ENCODE results near the gene OR56B1. TPM values are rescaled to one million over a fixed set of nuclear protein-coding genes. Genes with fewer than 3 reads are reported as not detected.
"Not testable (repeated sequence)": the region's sequence is repeated elsewhere in the genome, so short reads cannot be mapped to it uniquely, and the experiment has no call there.

The OR56B1 gene, protein sequence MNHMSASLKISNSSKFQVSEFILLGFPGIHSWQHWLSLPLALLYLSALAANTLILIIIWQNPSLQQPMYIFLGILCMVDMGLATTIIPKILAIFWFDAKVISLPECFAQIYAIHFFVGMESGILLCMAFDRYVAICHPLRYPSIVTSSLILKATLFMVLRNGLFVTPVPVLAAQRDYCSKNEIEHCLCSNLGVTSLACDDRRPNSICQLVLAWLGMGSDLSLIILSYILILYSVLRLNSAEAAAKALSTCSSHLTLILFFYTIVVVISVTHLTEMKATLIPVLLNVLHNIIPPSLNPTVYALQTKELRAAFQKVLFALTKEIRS
- polyA plus RNA-seq: not detected

DNA sequence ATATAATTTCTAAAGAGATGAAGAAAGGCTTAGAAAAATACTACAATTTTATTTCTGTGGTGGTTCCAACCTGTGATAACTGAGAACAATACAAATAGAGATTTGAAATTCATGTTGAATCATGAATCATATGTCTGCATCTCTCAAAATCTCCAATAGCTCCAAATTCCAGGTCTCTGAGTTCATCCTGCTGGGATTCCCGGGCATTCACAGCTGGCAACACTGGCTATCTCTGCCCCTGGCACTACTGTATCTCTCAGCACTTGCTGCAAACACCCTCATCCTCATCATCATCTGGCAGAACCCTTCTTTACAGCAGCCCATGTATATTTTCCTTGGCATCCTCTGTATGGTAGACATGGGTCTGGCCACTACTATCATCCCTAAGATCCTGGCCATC lies at the start of gene OR56B1:
OR56B1 (plus strand) TSS at position 53 of the 400 bp plus-strand sequence; CDS start at position 122, 69 bp downstream.
- Mint-ChIP-seq H3K27me3 (peaks cover 1% of the 10 kb centered on the region), H3K27ac (no peak within 1 kb of the TSS), H3K9me3 (peaks cover 0 to 6% (median 6%) of the 10 kb centered on the region in 3 donors), H3K4me1 (no peaks in the 10 kb centered on the region), H3K4me3 (no peak within 1 kb of the TSS), H3K36me3 (peaks cover 5% of the 10 kb centered on the region)

DNA sequence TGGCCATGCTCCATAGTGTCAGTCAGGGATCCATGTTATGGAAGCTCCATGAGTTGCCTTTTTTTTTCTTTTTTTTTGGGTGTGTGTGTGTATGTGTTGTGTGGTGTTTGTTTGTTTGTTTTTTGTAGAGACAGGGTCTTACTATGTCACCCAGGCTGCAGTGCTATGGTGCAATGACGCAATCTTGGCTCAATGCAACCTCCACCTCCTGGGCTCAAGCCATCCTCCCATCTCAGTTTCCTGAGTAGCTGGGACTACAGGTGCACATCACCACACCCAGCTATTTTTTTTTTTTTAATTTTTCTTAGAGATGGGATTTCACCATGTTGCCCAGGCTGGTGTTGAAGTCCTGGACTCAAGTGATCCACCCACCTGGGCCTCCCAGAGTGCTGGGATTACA lies 47.8 kb upstream of the OR56B1 start:
- H3K36me3 Mint-ChIP-seq: peaks cover 4% of the 10 kb centered on the region
- peaks cover 41 to 43% (median 41%) of the 10 kb centered on the region in 3 donors for H3K4me1 Mint-ChIP-seq
- H3K27me3 Mint-ChIP-seq: no peaks in the 10 kb centered on the region
- H3K27ac Mint-ChIP-seq: peak overlapping the region in 2 of 3 donors; percentile 98
- H3K9me3 Mint-ChIP-seq: no peaks in the 10 kb centered on the region
- H3K4me3 Mint-ChIP-seq: peak overlapping the region in 3 of 4 donors; percentile 27 to 61 (median 53)

DNA sequence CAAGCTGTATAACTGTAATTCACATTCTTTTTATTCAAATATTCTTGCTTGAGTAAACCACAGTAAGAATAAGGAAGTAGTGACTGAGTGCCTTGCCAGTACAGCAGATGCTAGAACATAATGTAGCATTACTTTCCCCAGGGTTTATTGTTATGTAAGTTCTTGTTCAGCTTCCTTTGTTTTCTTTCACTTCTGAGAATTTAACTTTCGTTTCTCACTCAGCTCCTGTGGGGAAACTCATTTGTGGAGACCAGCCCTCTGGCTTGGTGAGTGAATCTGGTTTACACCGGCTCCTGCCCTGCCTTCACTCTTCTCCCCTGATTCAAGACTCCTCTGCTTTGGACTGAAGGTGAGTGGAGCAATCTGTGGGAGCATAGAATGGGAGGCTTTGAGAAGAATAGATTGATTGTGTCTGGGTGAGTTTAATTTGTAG lies 46.7 kb upstream of the OR56B1 start, which contains the start of gene TRIM22:
TRIM22 (plus strand) TSS at position 240 of the 433 bp plus-strand sequence. CDS start 6,443 bp downstream, outside the sequence.
- no peaks in the 10 kb centered on the region for H3K9me3 Mint-ChIP-seq
- peaks cover 4% of the 10 kb centered on the region for H3K36me3 Mint-ChIP-seq
- peak within 1 kb of the TSS; percentile 90 to 100 (median 98) for H3K4me3 Mint-ChIP-seq
- peak within 1 kb of the TSS; percentile 87 to 98 (median 98) for H3K27ac Mint-ChIP-seq
- H3K27me3 Mint-ChIP-seq: no peaks in the 10 kb centered on the region
- H3K4me1 Mint-ChIP-seq: peaks cover 38 to 43% (median 42%) of the 10 kb centered on the region in 3 donors

DNA sequence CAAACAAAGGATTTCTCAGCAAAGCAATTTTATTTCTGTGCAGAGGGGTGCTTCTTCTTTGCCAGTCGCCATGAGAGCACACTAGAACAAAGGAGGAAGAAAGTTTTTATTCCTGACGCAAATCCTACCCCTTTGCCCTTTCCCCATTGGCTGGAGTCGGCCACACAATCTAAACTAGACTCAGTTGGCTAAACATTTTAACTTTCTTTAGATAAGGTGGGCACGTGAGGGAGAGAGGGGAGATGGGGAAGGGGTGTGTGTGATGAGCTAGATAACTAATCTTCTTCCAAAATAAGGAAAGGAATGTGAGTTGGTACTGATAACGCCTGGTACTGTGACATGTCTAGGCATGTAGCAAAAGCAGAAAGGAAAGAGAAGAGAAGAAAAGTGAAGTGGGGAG lies 46.0 kb upstream of the OR56B1 start:
- Mint-ChIP-seq H3K36me3 (peaks cover 4% of the 10 kb centered on the region), H3K27me3 (no peaks in the 10 kb centered on the region), H3K9me3 (no peaks in the 10 kb centered on the region), H3K27ac (peak overlapping the region; percentile 87 to 98 (median 98)), H3K4me1 (peaks cover 38 to 44% (median 43%) of the 10 kb centered on the region in 3 donors), H3K4me3 (peak overlapping the region; percentile 90 to 100 (median 98))

DNA sequence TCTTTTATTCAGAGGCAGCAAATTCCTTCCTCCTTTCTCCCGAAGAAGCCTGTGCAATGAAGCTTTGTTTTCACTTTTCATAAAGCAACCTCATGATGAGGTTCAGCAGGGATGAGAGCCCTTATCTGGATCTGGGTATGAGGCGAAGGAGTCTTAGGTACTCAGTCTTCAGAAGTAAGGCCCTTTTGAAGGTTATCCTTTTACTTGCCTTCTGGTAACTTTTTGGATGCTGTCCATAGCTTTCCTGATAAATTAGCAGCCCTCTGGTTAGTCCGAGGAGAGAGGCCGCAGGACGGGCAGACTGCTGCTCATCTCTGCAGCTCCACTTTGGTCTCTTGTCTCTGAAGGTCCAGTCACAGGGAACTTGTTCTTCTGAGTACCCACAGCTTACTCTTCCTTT lies 45.5 kb upstream of the OR56B1 start:
- H3K27me3 Mint-ChIP-seq: no peaks in the 10 kb centered on the region
- peak overlapping the region; percentile 90 to 100 (median 98) for H3K4me3 Mint-ChIP-seq
- peaks cover 4% of the 10 kb centered on the region for H3K36me3 Mint-ChIP-seq
- H3K4me1 Mint-ChIP-seq: peaks cover 38 to 42% (median 42%) of the 10 kb centered on the region in 3 donors
- peak overlapping the region; percentile 87 to 98 (median 98) for H3K27ac Mint-ChIP-seq
- no peaks in the 10 kb centered on the region for H3K9me3 Mint-ChIP-seq

DNA sequence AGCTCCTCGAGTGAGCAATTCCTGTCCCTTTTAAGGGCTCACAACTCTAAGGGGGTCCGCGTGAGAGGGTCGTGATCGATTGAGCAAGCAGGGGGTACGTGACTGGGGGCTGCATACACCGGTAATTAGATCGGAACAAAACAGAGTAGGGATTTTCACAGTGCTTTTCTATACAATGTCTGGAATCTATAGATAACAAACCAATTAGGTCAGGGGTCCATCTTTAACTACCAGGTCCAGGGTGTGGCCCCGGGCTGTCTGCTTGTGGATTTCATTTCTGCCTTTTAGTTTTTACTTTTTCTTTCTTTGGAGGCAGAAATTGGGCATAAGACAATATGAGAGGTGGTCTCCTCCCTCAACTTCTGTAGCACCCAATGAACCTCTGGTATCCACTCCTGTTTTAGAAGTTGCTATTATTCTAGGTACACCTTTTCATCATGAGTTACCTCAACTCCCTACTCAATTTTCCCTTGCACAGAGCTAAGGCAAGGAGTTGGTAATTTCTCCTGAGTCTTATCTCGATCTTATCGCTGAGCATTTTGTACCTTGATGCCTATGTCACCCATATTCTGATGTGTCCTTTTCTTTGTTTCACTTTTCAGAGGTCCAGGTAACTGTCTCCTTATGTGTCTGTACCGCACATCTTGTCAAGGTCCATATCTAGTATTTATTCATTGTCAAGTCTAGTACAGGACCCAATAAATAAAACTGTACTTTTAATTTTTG lies 44.8 kb upstream of the OR56B1 start:
- Mint-ChIP-seq H3K4me3 (peak overlapping the region; percentile 90 to 100 (median 98)), H3K27ac (peak overlapping the region; percentile 87 to 98 (median 98)), H3K4me1 (peaks cover 35 to 47% (median 42%) of the 10 kb centered on the region in 3 donors)
- not testable (repeated sequence) for H3K9me3 Mint-ChIP-seq, H3K36me3 Mint-ChIP-seq, H3K27me3 Mint-ChIP-seq

DNA sequence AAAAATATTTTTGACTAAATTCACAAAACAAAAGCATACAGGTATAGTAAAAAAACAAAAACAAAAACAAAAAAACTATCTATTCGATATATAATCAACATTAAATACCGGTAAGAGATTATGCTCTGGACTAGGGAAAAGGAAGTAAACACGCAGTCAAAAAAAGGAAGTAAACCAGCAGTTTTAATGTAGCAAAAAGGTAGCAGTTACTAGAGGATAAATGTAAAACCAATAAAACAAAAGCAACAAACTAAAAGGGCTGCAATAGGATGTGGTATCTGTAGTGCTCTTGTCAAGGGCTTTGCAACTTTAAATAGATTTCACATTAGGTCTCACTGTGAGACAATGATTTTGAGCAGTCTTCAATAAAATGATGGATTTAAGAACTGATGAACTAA lies 44.3 kb upstream of the OR56B1 start:
- no peaks in the 10 kb centered on the region for H3K9me3 Mint-ChIP-seq
- peak overlapping the region; percentile 87 to 98 (median 98) for H3K27ac Mint-ChIP-seq
- peaks cover 6% of the 10 kb centered on the region for H3K36me3 Mint-ChIP-seq
- no peaks in the 10 kb centered on the region for H3K27me3 Mint-ChIP-seq
- peaks cover 35 to 48% (median 44%) of the 10 kb centered on the region in 3 donors for H3K4me1 Mint-ChIP-seq
- H3K4me3 Mint-ChIP-seq: peak overlapping the region; percentile 90 to 100 (median 98)

DNA sequence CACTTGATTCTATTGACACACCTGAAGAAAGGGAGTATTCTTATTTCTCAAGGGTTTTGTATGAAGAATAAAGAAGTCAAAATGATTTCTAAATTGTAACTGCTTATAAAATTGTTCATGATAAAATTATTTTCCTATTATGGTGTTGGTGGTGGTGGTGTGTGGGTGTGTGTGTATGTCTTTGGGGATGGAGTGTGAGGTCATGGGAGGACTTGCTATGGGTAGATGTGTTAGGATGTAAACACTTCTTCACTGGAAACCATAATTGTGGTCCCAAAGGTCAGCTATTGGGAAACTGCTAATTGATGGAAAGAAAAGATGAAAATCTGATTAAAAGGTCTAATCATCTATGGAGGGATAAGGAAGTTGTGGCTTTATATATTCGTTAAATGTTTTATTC lies 41.6 kb upstream of the OR56B1 start:
- peaks cover 27 to 38% (median 37%) of the 10 kb centered on the region in 3 donors for H3K4me1 Mint-ChIP-seq
- no peaks in the 10 kb centered on the region for H3K9me3 Mint-ChIP-seq
- peak overlapping the region; percentile 6 to 90 (median 76) for H3K4me3 Mint-ChIP-seq
- H3K27me3 Mint-ChIP-seq: no peaks in the 10 kb centered on the region
- H3K36me3 Mint-ChIP-seq: peaks cover 6% of the 10 kb centered on the region
- H3K27ac Mint-ChIP-seq: peak overlapping the region; percentile 54 to 75 (median 75)

DNA sequence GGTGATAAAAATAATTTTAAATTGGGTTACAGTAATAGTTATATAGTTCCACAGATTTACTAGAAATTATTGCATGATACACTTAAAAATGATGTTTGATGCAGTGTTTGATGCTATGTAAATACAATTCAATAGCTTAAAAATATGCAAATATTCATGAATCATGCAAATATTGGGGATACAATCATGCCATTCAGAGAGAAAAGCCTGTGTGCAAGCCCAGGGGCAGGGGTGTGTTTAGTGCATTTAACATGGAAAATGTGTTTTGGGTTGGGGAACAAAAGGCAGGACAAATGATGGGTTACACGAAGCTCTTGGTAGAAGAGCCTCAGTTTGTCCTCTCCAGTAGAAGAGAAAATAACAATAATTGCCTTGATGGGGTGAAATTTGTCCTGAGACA lies 40.7 kb upstream of the OR56B1 start:
- H3K36me3 Mint-ChIP-seq: peaks cover 7% of the 10 kb centered on the region
- no peaks in the 10 kb centered on the region for H3K27me3 Mint-ChIP-seq
- no peaks in the 10 kb centered on the region for H3K9me3 Mint-ChIP-seq
- peaks cover 29 to 45% (median 44%) of the 10 kb centered on the region in 3 donors for H3K4me1 Mint-ChIP-seq
- peak overlapping the region in 1 of 3 donors; percentile 36 for H3K27ac Mint-ChIP-seq
- H3K4me3 Mint-ChIP-seq: peak overlapping the region in 1 of 4 donors; percentile 25

DNA sequence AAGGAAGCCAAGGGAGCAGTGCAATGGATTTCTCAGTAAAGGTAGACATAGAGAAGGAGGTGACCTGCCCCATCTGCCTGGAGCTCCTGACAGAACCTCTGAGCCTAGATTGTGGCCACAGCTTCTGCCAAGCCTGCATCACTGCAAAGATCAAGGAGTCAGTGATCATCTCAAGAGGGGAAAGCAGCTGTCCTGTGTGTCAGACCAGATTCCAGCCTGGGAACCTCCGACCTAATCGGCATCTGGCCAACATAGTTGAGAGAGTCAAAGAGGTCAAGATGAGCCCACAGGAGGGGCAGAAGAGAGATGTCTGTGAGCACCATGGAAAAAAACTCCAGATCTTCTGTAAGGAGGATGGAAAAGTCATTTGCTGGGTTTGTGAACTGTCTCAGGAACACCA lies 40.0 kb upstream of the OR56B1 start:
- Mint-ChIP-seq H3K9me3 (no peaks in the 10 kb centered on the region), H3K27ac (peak overlapping the region in 2 of 3 donors; percentile 36 to 75), H3K36me3 (peaks cover 9% of the 10 kb centered on the region), H3K27me3 (no peaks in the 10 kb centered on the region), H3K4me3 (peak overlapping the region in 1 of 4 donors; percentile 25), H3K4me1 (peaks cover 35 to 48% (median 45%) of the 10 kb centered on the region in 3 donors)

DNA sequence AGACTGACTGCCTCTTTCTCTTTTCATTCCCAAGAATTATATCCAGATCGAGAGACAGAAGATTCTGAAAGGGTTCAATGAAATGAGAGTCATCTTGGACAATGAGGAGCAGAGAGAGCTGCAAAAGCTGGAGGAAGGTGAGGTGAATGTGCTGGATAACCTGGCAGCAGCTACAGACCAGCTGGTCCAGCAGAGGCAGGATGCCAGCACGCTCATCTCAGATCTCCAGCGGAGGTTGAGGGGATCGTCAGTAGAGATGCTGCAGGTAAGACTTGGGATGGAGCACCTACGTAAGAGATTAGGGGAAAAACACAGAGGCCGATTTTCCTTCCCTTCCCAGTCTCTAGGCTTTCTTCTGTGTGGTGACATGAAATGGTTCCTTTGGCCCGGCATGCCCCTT lies 38.0 kb upstream of the OR56B1 start:
- H3K4me1 Mint-ChIP-seq: peaks cover 33 to 39% (median 38%) of the 10 kb centered on the region in 3 donors
- no peaks in the 10 kb centered on the region for H3K9me3 Mint-ChIP-seq
- H3K4me3 Mint-ChIP-seq: peak overlapping the region in 1 of 4 donors; percentile 25
- H3K36me3 Mint-ChIP-seq: peaks cover 5% of the 10 kb centered on the region
- peak overlapping the region in 2 of 3 donors; percentile 45 to 73 for H3K27ac Mint-ChIP-seq
- H3K27me3 Mint-ChIP-seq: no peaks in the 10 kb centered on the region

DNA sequence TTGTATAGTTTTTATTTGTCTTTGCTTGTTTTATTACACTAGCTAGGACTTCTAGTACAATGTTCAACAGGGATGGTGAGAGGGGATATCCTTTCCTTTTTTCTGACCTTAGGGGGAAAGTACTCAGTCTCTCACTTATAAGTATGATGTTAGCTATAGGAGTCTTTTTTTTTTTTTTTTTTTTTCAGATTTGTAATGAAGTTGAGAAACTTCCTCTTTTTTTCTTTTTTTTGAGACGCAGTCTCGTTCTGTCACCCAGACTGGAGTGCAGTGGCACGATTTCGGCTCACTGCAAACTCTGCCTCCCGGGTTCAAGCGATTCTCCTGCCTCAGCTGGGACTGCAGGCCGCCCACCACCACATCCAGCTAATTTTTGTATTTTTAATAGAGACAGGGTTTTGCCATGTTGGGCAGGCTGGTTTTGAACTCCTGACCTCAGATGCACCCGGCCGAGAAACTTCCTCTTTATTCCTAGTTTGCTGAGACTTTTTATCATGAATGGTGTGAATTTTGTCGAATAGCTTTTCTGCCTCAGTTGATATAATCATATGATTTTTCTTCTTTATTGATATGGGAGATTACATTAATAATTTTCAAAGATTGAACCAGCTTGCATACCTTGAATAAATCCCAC lies 35.7 kb upstream of the OR56B1 start:
- peak overlapping the region; percentile 48 to 89 (median 77) for H3K27ac Mint-ChIP-seq
- H3K9me3 Mint-ChIP-seq: peaks cover 0 to 1% (median 0%) of the 10 kb centered on the region in 3 donors
- H3K4me1 Mint-ChIP-seq: peaks cover 29 to 36% (median 33%) of the 10 kb centered on the region in 3 donors
- peak overlapping the region; percentile 59 to 93 (median 83) for H3K4me3 Mint-ChIP-seq
- peaks cover 8% of the 10 kb centered on the region for H3K36me3 Mint-ChIP-seq
- H3K27me3 Mint-ChIP-seq: no peaks in the 10 kb centered on the region

DNA sequence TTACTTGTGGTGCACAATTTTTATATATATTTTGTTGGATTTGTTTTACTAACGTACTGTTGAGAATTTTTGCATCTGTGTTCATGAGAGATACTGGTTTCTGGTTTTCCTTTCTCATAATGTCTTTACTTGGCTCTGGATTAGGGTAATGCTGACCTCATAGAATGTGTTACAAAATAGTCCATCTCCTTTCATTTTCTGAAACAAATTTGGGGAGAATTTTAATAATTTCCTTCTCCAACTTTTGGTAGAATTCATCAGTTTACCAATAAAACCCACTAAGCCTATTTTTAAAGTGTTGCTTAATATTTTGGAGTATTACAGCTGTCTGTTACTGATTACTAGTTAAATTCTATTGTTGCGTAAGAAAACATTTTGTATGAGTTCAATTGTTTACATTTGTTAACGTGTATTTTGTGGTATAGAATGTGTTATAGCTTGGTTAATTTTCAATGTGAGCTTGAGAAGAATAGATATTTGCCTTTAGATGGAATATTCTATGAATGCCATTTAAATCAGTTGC lies 35.1 kb upstream of the OR56B1 start:
- Mint-ChIP-seq H3K36me3 (peaks cover 8% of the 10 kb centered on the region), H3K4me1 (peaks cover 31 to 35% (median 32%) of the 10 kb centered on the region in 3 donors), H3K9me3 (peaks cover 0 to 1% (median 0%) of the 10 kb centered on the region in 3 donors)

More for the DNA sequence above, 35.1 kb upstream of the OR56B1 start:
- Mint-ChIP-seq H3K27ac (peak overlapping the region in 2 of 3 donors; percentile 77 to 89), H3K4me3 (peak overlapping the region in 3 of 4 donors; percentile 52 to 78 (median 59)), H3K27me3 (no peaks in the 10 kb centered on the region)
